ENCODE results near the gene PPL.

- TF ChIP-seq RFX5 (IDR thresholded peaks at IDR 0.05; ENCODE audit: borderline replicate concordance, low read depth, low read length) (no peak), CTCF (IDR thresholded peaks at IDR 0.05; ENCODE audit: control extremely low read depth in 1 of 3, insufficient read depth in 1 of 3, low read depth in 1 of 3, low read length in 3 of 3) (no peak), EGR1 (IDR thresholded peaks at IDR 0.05; ENCODE audit: borderline replicate concordance, low read depth, low read length) (no peak), CREB1 (IDR thresholded peaks at IDR 0.05) (no peak), POLR2A (IDR thresholded peaks at IDR 0.05; ENCODE audit: control extremely low read depth in 1 of 2, low read depth in 2 of 2, low read length in 2 of 2) (no peak), RAD21 (IDR thresholded peaks at IDR 0.05 in 1 of 2, conservative IDR thresholded peaks at IDR 0.05 in 1 of 2; ENCODE audit: low read depth in 2 of 2, low read length in 2 of 2) (no peak), CEBPB (IDR thresholded peaks at IDR 0.05; ENCODE audit: low read depth, low read length) (no peak), SIN3A (conservative IDR thresholded peaks at IDR 0.05 in 1 of 2, IDR thresholded peaks at IDR 0.05 in 1 of 2; ENCODE audit: low read depth in 1 of 2, low read length in 2 of 2) (no peak), MAFK (IDR thresholded peaks at IDR 0.05; ENCODE audit: low read depth, low read length) (no peak), HDAC6 (IDR thresholded peaks at IDR 0.05; ENCODE audit: low read depth, low read length) (no peak), PHF8 (conservative IDR thresholded peaks at IDR 0.05; ENCODE audit: low read depth, low read length) (no peak), POLR2AphosphoS5 (IDR thresholded peaks at IDR 0.05; ENCODE audit: low read depth, low read length) (no peak)
Measured at GRCh38 chr16:4890026-4890425, 46.9 kb downstream of the PPL start.

All from H1 (cell line).